ENCODE data around the gene ACSL1. TPM values are rescaled to one million over a fixed set of nuclear protein-coding genes. Genes with fewer than 3 reads are reported as not detected.

The ACSL1 gene
- total RNA-seq (2021; ENCODE audit: unreplicated experiment) = 12.5 TPM
- 6.2 and 7.0 TPM in 2 replicates for polyA plus RNA-seq (2012)
- Bru-seq, nascent RNA = percentile 48 among the genes with signal in this experiment
- percentile 51 among the genes with signal in this experiment for BruChase-seq, experiment 1, labeled RNA remaining after a 6-hour chase
- percentile 51 among the genes with signal in this experiment for BruChase-seq, experiment 2, labeled RNA remaining after a 2-hour chase
- long read RNA-seq, transcript ACSL1-201 (21 exons, 3,832 nt) = major isoform, 14 of 29 reads
- long read RNA-seq, partial matches to known transcripts = 0 of 29 reads
- long read RNA-seq, other reads (novel, unspliced or antisense) = 12 of 29 reads

DNA sequence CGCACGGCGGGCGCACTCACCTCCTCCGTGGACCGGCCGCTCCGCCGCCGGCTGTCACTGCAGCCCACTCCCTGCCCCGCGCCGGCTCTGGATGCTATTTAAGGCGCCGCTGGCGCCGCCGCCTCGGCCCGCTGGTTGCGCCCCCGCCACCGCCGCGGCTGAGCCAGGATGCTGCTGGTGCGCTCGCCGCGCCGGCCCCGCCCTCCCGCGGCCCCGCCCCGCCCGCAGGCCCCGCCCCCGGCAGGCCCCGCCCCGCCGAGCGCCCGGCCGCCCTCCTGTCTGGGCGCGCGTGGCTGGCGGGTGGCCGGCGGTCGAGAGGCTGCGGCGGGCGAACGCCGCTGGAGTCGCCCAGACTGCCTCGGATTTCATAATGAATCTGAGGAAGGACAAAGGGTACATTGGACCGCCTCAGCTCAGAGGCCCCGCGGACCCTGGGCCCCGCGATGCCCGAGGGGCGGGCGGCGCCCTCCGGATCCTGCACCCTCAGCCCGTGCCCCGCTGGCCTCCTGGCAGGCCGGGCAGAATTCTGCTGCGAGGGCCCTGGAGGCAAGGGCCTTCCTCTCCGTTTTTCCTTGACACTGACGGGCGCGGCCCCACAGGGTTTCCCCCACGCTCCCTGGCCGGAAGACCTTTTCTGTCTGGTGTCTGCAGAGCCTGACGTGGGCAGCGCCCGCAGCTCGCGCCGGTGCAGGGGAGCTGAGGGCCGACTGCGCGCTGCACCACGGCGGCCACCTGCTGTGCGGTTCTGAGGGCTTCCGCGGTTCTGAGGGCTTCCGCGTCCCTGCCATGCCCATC is at the start of gene ACSL1:
TSS of gene ACSL1 (minus strand) at position 73 of the 795 bp plus-strand sequence. CDS start 22,454 bp downstream, outside the sequence.
- Histone ChIP-seq H3K79me2 (ENCODE audit: insufficient read depth, low read length) (no peaks in the 10 kb centered on the region), H2AFZ (ENCODE audit: low read depth, low read length, poor library complexity, severe bottlenecking) (no peak within 1 kb of the TSS), H3K4me2 (ENCODE audit: low read length) (peak within 1 kb of the TSS; percentile 95), H3K9me2 (ENCODE audit: insufficient read depth) (no peaks in the 10 kb centered on the region), H3K4me1 (ENCODE audit: control insufficient read depth in 1 of 2, insufficient read depth in 2 of 2, low read length in 2 of 2) (peaks cover 6 to 17% of the 10 kb centered on the region in 2 experiments), H3K36me3 (ENCODE audit: control insufficient read depth in 1 of 2, insufficient read depth in 2 of 2, low read length in 2 of 2) (no peaks in the 10 kb centered on the region), H3K9me3 (ENCODE audit: control insufficient read depth in 1 of 2, insufficient read depth in 1 of 2, low read depth in 1 of 2, low read length in 2 of 2) (no peaks in the 10 kb centered on the region), H4K20me1 (ENCODE audit: insufficient read depth) (no peaks in the 10 kb centered on the region), H3K27me3 (ENCODE audit: insufficient read depth, low read length) (no peaks in the 10 kb centered on the region), H3K27ac (ENCODE audit: low read depth, low read length) (peak within 1 kb of the TSS; percentile 19; the same call in 1 of the 2 replicates), H3K4me3 (replicated peaks in 1 of 2; ENCODE audit: low read depth in 1 of 2, low read length in 2 of 2) (peak within 1 kb of the TSS; percentile 45 to 67), H3K9ac (ENCODE audit: low read length) (peak within 1 kb of the TSS; percentile 54)
- CTCF ChIA-PET = no interaction called here
- TF ChIP-seq, protein P1, sequence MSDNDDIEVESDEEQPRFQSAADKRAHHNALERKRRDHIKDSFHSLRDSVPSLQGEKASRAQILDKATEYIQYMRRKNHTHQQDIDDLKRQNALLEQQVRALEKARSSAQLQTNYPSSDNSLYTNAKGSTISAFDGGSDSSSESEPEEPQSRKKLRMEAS (IDR thresholded peaks at IDR 0.05) = peak; percentile 63
- TF ChIP-seq POLR2AphosphoS5 (IDR thresholded peaks at IDR 0.05; ENCODE audit: low read depth, low read length) (peak; percentile 60), POLR2A (IDR thresholded peaks at IDR 0.05; ENCODE audit: borderline replicate concordance, extremely low read depth, insufficient read depth, insufficient read length) (peak; percentile 44), SIN3A (IDR thresholded peaks at IDR 0.05; ENCODE audit: low read depth) (0 out of 2 replicates have a peak, but pooled peaks have one; percentile 9), SP1 (IDR thresholded peaks at IDR 0.05; ENCODE audit: low read depth) (no peak), ZFX (IDR thresholded peaks at IDR 0.05) (peak; percentile 54)
- intact Hi-C loops (cut with micrococcal nuclease) = loop anchor here (5.0 kb wide), 1 partner anchor 306 kb away; no protein-coding TSS in a partner anchor
- BruUV-seq (replicated peaks) = no TSS peak
- no peak for DNase-seq (ENCODE audit: low read depth, low spot score)
- RAD21 ChIA-PET (ENCODE audit: low non-redundant PET in 1 of 2, low total read pairs in 2 of 2, uncharacterized antibody in 2 of 2, unreplicated experiment in 2 of 2) = no interaction called here
- ATAC-seq = peak; percentile 91
- POLR2A ChIA-PET = no interaction called here

- no peak overlapping the region for H3K4me2 ChIP-seq (ENCODE audit: low read length)
- no TSS peak for BruUV-seq (replicated peaks)
- H3K79me2 ChIP-seq (ENCODE audit: insufficient read depth, low read length) = no peaks in the 10 kb centered on the region
- intact Hi-C loops (cut with micrococcal nuclease) = no loop called here
- no peak overlapping the region for H2AFZ ChIP-seq (ENCODE audit: low read depth, low read length, poor library complexity, severe bottlenecking)
- H3K27ac ChIP-seq (ENCODE audit: low read depth, low read length) = no peak overlapping the region
- ChIA-PET RAD21 (ENCODE audit: low non-redundant PET in 1 of 2, low total read pairs in 2 of 2, uncharacterized antibody in 2 of 2, unreplicated experiment in 2 of 2) (no interaction called here), POLR2A (no interaction called here), CTCF (no interaction called here)
- no peak for TF ChIP-seq CTCF (IDR thresholded peaks at IDR 0.05 in 2 of 3, conservative IDR thresholded peaks at IDR 0.05 in 1 of 3; ENCODE audit: borderline replicate concordance in 1 of 3, insufficient read depth in 1 of 3, low read depth in 2 of 3, low read length in 2 of 3)
- no peak for TF ChIP-seq REST (IDR thresholded peaks at IDR 0.05; ENCODE audit: low read depth)
- no peak for TF ChIP-seq TCF7L2 (IDR thresholded peaks at IDR 0.05; ENCODE audit: borderline replicate concordance, extremely low read depth, insufficient read depth, insufficient read length)
- no peak for TF ChIP-seq ZFX (IDR thresholded peaks at IDR 0.05)
- H3K4me1 ChIP-seq (ENCODE audit: control insufficient read depth in 1 of 2, insufficient read depth in 2 of 2, low read length in 2 of 2) = no peaks in the 10 kb centered on the region
- H3K36me3 ChIP-seq (ENCODE audit: control insufficient read depth in 1 of 2, insufficient read depth in 2 of 2, low read length in 2 of 2) = no peaks in the 10 kb centered on the region
- H3K9me3 ChIP-seq (ENCODE audit: control insufficient read depth in 1 of 2, insufficient read depth in 1 of 2, low read depth in 1 of 2, low read length in 2 of 2) = no peaks in the 10 kb centered on the region
- no peak overlapping the region for H3K4me3 ChIP-seq (replicated peaks in 1 of 2; ENCODE audit: low read depth in 1 of 2, low read length in 2 of 2)
- H3K27me3 ChIP-seq (ENCODE audit: insufficient read depth, low read length) = no peaks in the 10 kb centered on the region
- no peaks in the 10 kb centered on the region for H4K20me1 ChIP-seq (ENCODE audit: insufficient read depth)
- ATAC-seq (no peak), DNase-seq (ENCODE audit: low read depth, low spot score) (no peak)
- H3K9ac ChIP-seq (ENCODE audit: low read length) = no peak overlapping the region
- no peaks in the 10 kb centered on the region for H3K9me2 ChIP-seq (ENCODE audit: insufficient read depth)
These were observed 47.3 kb upstream of the ACSL1 start for GRCh38 chr4:184873054-184873453.
